ENCODE measurements around the gene ELMOD3. TPM values are rescaled to one million over a fixed set of nuclear protein-coding genes. Genes with fewer than 3 reads are reported as not detected.

ELMOD3 gene
- total RNA-seq, 4 donors from 2014 or later: 13.3 to 37.8 (median 32.8) TPM

DNA sequence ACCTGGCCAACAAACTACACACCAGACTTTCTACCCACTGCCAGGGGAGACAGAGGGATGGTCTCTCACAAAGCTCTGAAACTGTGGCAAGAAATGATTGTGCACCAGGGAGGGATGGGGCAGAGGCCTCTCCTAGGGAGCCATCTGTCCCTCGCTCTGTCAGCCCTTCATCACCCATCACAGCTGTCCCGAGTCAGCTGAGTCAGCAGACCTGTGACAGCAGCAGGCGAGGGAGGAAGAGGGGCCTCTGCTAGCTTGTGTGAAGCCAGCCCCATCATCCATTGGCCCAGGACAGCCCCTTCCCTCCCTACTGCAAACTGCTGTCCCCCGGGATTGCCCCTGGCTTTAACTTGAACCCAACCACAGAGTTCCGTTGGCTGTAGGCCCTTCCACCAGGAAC is 69.0 kb downstream of the ELMOD3 start:
- in situ Hi-C loops (cut with MboI; ENCODE audit: low pct_ligation_motif_present in 1 of 4, low pct_unique_long_range_greater_than_20kb in 1 of 4, low sequenced_read_pairs in 3 of 4) (loop anchor here (5.0 kb wide), 3 partner anchors 124 to 134 kb away; no protein-coding TSS in a partner anchor), intact Hi-C loops (cut with DNase I; ENCODE audit: low total_unique reads) (no loop called here)
- TF ChIP-seq POLR2AphosphoS5 (IDR thresholded peaks at IDR 0.05) (no peak), POLR2A (IDR thresholded peaks at IDR 0.05) (no peak), EP300 (IDR thresholded peaks at IDR 0.05; ENCODE audit: low read depth) (no peak)
- TF ChIP-seq, protein P1, sequence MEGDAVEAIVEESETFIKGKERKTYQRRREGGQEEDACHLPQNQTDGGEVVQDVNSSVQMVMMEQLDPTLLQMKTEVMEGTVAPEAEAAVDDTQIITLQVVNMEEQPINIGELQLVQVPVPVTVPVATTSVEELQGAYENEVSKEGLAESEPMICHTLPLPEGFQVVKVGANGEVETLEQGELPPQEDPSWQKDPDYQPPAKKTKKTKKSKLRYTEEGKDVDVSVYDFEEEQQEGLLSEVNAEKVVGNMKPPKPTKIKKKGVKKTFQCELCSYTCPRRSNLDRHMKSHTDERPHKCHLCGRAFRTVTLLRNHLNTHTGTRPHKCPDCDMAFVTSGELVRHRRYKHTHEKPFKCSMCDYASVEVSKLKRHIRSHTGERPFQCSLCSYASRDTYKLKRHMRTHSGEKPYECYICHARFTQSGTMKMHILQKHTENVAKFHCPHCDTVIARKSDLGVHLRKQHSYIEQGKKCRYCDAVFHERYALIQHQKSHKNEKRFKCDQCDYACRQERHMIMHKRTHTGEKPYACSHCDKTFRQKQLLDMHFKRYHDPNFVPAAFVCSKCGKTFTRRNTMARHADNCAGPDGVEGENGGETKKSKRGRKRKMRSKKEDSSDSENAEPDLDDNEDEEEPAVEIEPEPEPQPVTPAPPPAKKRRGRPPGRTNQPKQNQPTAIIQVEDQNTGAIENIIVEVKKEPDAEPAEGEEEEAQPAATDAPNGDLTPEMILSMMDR (IDR thresholded peaks at IDR 0.05): no peak
- no peak overlapping the region for H3K27ac ChIP-seq
- 82% methylated on average over 5 of the region's 5 CpGs; no CpG with 5 or more reads in 1 of the 2 donors for WGBS, 2 donors (ENCODE audit: low coverage in 1 of 2)
- no peak overlapping the region for H3K4me3 ChIP-seq
- H3K27me3 ChIP-seq: no peaks in the 10 kb centered on the region
- H3K9me3 ChIP-seq: no peaks in the 10 kb centered on the region
- no peak for DNase-seq
- no peaks in the 10 kb centered on the region for H3K36me3 ChIP-seq
- peaks cover 15 to 40% (median 31%) of the 10 kb centered on the region in 4 donors for H3K4me1 ChIP-seq

DNA sequence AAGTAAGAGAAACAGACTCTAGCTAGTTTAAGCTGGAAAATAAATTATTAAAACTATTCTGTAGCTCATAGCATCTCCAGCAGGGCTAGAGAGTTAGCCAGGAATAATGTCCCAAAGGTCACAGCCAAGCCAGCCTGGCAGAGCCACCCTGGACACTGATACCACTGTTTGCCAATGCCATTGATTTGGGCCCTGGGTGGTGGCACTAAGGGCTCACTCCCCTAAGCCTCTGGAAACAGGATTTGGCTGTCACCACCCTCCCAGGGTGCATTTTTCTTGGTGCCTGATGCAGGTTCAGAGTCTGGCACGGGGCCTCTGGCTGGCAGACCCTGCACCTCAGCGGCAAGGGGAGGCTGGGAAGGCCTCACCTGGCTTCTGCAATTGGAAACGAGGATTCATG is 71.0 kb downstream of the ELMOD3 start:
- no peak for DNase-seq
- WGBS, 2 donors (ENCODE audit: low coverage in 1 of 2): 96% methylated on average over 3 of the region's 3 CpGs; no CpG with 5 or more reads in 1 of the 2 donors
- intact Hi-C loops (cut with DNase I; ENCODE audit: low total_unique reads) (no loop called here), in situ Hi-C loops (cut with MboI; ENCODE audit: low pct_ligation_motif_present in 1 of 4, low pct_unique_long_range_greater_than_20kb in 1 of 4, low sequenced_read_pairs in 3 of 4) (no loop called here)
- no peak for TF ChIP-seq EP300 (IDR thresholded peaks at IDR 0.05; ENCODE audit: low read depth)
- TF ChIP-seq POLR2AphosphoS5 (IDR thresholded peaks at IDR 0.05): no peak
- TF ChIP-seq POLR2A (IDR thresholded peaks at IDR 0.05): no peak
- TF ChIP-seq, protein P1 (IDR thresholded peaks at IDR 0.05): no peak
- H3K9me3 ChIP-seq: no peaks in the 10 kb centered on the region
- no peaks in the 10 kb centered on the region for H3K36me3 ChIP-seq
- H3K27ac ChIP-seq: no peak overlapping the region
- H3K4me1 ChIP-seq: peaks cover 5 to 22% (median 15%) of the 10 kb centered on the region in 4 donors
- no peaks in the 10 kb centered on the region for H3K27me3 ChIP-seq
- H3K4me3 ChIP-seq: no peak overlapping the region

DNA sequence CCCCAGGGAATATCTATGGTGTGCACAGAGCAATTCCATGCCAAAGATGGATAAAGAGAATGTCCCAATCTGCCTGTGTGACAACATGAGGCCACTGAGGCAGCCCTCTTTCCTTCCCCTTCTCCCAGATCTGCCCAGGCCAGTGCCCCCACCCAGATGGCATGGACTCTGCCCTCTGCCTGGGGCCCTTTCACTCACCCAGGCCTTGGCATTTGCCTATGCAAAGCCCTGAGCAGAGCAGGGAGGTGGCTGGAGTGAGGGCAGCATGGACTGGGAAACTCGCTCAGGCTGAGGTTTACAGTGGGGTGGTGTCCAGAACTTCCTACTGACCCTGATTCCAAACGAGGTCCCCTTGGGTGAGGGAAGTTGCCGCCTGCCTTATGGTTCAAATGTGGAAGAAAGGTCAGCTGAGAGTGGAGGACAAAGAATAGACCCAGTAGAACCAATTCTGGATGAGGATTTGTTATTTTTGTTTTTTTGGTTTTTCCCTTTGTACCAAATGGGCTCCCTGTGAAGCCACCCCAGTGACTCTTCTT is 72.8 kb downstream of the ELMOD3 start:
- Histone ChIP-seq H3K9me3 (no peaks in the 10 kb centered on the region), H3K27ac (no peak overlapping the region), H3K4me1 (peaks cover 0 to 7% (median 2%) of the 10 kb centered on the region in 4 donors), H3K36me3 (no peaks in the 10 kb centered on the region), H3K4me3 (no peak overlapping the region), H3K27me3 (no peaks in the 10 kb centered on the region)
- peak; percentile 39 for DNase-seq
- in situ Hi-C loops (cut with MboI; ENCODE audit: low pct_ligation_motif_present in 1 of 4, low pct_unique_long_range_greater_than_20kb in 1 of 4, low sequenced_read_pairs in 3 of 4) (no loop called here), intact Hi-C loops (cut with DNase I; ENCODE audit: low total_unique reads) (no loop called here)
- TF ChIP-seq, protein P1 (IDR thresholded peaks at IDR 0.05): no peak
- TF ChIP-seq EP300 (IDR thresholded peaks at IDR 0.05; ENCODE audit: low read depth): no peak
- TF ChIP-seq POLR2AphosphoS5 (IDR thresholded peaks at IDR 0.05): no peak
- TF ChIP-seq POLR2A (IDR thresholded peaks at IDR 0.05): no peak
- 31 to 59% methylated on average over 3 of the region's 3 CpGs for WGBS, 2 donors (ENCODE audit: low coverage in 1 of 2)

DNA sequence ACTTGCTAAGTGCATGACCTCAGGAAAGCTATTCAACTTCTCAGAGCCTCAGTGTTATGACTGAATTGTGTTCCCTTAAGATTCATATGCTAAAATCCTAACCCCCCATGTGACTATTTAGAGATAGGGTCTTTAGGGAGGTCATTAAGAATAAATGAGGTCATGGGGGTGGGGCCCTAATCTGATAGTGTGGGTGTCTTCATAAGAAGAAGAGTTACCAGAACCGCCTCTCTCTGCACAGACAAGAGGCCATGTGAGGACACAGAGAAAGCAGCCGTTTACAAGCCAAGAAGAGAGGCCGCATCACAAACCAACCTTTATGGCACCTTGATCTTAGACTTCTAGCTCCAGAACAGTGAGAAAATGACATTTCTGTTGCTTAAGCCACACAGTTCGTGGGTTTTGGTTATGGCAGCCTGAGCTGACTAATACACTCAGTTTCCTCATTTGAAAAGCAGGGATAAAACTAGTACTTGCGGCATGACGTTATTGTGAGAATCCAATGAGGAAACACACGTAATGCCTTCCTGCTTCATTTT is 73.8 kb downstream of the ELMOD3 start:
- DNase-seq: no peak
- Histone ChIP-seq H3K4me1 (peaks cover 4 to 12% (median 6%) of the 10 kb centered on the region in 4 donors), H3K27me3 (no peaks in the 10 kb centered on the region), H3K27ac (no peak overlapping the region), H3K9me3 (no peaks in the 10 kb centered on the region), H3K36me3 (no peaks in the 10 kb centered on the region), H3K4me3 (no peak overlapping the region)
- 77 to 80% methylated on average over 1 to 7 of the region's 7 CpGs for WGBS, 2 donors (ENCODE audit: low coverage in 1 of 2)
- intact Hi-C loops (cut with DNase I; ENCODE audit: low total_unique reads) (no loop called here), in situ Hi-C loops (cut with MboI; ENCODE audit: low pct_ligation_motif_present in 1 of 4, low pct_unique_long_range_greater_than_20kb in 1 of 4, low sequenced_read_pairs in 3 of 4) (no loop called here)
- TF ChIP-seq EP300 (IDR thresholded peaks at IDR 0.05; ENCODE audit: low read depth): no peak
- TF ChIP-seq, protein P1 (IDR thresholded peaks at IDR 0.05): no peak
- TF ChIP-seq POLR2AphosphoS5 (IDR thresholded peaks at IDR 0.05): no peak
- no peak for TF ChIP-seq POLR2A (IDR thresholded peaks at IDR 0.05)
